UCSD-AML1 (cell line): ENCODE data around the gene BICDL2.
"Not testable (repeated sequence)": the region's sequence is repeated elsewhere in the genome, so short reads cannot be mapped to it uniquely, and the experiment has no call there.

Source experiments
- DNase-seq: peaks from one replicate; lab custom pipeline; 2025; ENCODE audit not compliant: unreplicated experiment; lab: John Stamatoyannopoulos, UW

The BICDL2 gene

DNA sequence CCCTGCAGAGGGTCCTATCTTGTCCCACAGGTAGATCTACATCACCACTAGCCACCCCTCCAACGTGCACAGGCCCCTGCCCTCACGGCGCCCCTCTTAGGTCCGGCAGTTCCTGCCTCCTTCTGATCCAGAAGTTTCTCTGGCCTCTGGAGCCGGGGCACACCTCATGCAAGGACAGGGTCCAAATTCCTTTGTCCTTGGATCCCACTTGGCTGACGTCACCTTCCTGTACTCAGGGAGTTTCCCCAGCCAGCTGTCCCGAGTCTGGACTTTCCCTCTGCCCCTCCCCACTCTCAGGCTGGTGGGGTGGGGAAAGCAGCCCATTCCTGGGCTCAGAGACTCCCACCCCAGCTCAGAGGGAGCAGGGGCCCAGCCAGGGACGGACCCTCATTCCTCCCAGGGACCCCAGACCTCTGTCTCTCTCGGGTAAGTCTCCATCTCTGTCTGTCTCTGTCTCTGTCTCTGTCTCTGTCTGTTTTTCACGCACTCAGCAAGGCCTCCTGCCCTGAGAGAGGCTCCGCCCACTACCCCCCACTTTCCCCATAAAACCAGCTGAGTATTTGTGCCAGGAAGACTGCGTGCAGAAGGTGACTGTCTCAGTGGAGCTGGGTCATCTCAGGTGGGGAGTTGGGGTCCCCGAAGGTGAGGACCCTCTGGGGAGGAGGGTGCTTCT lies 28.5 kb upstream of the BICDL2 start, which contains the start of gene IL32:
Gene IL32 (plus strand): TSS at position 572 of the 673 bp plus-strand sequence. CDS start 172 bp downstream, outside the sequence.
- no peak for DNase-seq

DNA sequence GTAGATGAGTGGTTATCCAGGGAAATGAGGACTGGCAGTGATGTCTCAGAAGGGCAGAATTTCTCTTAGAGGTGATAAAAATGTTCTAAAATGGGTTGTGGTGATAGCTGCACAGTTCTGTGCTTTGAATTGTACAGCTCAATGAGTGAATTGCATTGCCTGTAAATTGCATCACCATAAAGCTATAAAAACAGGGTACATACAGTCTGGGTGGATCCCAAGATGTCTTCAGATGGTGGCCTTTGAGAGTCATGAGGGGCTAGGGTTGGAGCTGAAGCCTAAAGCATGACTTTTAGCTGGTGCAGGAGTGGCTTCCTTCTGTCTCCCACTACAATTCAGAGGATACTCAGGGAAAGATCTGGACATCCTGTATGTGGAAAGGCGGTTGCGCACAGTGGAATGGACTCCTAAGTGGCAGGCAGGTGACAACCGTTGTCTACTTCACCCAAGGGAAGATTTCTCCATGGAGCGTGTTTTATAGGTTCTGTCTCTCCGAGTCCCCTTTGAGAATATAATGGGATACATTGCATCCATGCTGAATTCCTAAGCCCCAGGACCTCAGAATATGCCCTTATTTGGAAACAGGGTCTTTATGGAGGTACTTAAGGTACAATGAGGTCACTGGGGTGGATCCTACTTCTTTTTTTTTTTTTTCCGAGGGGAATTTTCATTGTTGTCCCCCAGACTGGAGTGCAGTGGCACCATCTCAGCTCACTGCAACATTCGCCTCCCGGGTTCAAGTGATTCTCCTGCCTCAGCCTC lies 27.1 kb upstream of the BICDL2 start:
- no peak for DNase-seq

DNA sequence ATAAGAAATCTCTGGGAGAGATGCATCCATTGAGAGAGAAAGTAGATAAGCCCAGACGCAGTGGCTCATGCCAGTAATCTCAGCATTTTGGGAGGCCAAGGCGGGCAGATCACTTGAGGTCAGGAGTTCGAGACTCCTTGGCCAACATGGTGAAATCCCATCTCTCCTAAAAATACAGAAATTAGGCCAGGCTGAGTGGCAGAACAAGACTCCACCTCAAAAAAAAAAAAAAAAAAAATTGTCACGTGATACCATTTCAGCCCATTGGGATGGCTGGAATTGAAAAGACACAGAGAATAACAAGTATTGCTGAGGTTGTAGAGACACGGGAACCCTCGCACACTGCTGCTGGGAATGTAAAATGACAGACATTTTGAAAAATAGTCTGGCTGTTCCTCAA lies 25.8 kb upstream of the BICDL2 start:
- DNase-seq, result no peak

DNA sequence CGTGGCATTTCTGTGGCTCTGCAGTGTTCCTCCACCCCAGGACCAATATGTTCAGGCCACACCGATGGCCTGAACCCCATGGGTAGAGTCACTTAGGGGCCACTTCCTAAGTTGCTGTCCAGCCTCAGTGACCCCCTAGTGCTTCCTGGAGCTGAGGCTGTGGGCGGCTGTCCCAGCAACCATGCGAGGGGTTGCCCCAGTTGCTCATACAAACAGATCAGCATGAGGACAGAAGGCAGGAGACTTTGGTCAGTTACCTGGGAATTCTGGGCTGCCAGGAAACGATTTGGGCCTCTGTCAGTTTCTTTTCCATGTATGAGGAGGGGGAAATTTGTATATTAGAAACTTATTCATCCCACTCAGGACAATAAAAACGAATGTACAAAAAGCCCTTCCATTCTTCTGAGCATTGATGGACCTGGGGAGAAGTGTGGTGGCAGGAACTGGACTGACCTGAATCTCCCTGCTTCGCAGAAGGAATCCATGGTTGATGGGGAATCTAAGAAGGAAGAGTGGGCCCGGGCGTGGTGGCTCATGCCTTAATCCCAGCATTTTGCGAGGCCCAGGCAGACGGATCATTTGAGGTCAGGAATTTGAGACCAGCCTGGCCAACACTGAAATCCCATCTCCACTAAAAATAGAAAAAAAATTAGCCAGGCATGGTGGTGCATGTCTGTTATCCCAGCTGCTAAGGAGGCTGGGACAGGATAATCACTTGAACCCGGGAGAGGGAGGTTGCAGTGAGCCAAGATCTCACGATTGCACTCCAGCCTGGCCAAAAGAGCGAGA lies 23.8 kb upstream of the BICDL2 start:
- no peak for DNase-seq

DNA sequence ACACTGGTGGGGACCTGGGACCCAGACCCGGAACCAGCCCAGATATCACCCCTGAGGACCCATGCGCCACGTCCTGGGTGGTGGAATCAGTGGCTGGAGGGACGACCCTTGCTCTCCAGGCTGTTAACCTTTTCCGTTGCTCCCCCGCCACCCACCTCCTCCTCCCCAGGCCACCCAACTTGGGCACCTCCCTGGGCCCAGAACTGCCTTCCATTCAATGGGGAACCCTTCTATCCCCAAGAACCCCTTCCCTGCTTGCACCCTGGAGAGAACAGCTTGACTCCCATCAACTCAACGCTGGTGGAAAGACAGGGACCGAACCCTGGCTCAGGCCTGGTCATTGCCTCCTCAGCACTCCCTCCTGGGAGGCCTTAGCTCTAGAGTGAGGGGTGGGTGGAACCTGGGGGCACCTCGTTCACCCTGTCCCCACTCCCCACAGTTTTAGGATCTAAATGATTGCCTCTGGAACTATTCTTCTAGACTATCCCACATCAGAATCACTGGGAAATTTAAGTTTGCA lies 23.0 kb upstream of the BICDL2 start:
- DNase-seq, result no peak

DNA sequence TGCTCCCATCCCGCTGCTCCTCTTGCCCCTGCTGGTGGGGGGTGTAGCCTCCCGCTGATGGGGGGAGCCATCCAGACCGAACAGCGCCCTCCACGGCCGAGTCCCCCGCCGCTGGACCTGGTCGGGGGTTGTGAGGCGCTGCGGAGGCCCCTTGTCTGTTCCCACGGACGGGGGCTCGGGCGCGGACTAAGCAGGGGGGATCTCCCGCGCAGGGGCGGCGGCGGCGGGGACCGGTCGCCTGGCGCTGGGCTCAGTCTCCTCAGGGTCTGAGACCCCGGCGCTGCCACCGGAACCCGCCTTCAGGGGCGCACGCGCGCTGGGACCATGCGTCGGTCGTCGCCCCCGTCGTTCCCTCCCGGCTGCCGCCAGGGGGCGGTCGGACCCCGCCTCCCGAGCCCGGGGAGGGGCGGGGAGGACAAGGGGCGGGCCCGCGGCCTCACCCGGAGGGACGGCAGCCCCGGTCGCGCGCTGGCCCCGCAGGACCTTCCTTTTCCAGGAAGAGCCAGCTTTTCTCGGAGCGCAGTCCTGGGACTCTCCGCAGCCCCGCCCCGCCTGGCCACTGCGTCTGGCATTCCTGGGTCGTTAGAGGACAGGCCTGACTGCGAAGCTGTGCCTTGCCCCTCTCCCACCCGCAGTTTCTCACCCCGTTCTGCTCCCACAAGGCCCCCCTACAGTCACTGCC lies 22.4 kb upstream of the BICDL2 start:
- peak; percentile 92 for DNase-seq

DNA sequence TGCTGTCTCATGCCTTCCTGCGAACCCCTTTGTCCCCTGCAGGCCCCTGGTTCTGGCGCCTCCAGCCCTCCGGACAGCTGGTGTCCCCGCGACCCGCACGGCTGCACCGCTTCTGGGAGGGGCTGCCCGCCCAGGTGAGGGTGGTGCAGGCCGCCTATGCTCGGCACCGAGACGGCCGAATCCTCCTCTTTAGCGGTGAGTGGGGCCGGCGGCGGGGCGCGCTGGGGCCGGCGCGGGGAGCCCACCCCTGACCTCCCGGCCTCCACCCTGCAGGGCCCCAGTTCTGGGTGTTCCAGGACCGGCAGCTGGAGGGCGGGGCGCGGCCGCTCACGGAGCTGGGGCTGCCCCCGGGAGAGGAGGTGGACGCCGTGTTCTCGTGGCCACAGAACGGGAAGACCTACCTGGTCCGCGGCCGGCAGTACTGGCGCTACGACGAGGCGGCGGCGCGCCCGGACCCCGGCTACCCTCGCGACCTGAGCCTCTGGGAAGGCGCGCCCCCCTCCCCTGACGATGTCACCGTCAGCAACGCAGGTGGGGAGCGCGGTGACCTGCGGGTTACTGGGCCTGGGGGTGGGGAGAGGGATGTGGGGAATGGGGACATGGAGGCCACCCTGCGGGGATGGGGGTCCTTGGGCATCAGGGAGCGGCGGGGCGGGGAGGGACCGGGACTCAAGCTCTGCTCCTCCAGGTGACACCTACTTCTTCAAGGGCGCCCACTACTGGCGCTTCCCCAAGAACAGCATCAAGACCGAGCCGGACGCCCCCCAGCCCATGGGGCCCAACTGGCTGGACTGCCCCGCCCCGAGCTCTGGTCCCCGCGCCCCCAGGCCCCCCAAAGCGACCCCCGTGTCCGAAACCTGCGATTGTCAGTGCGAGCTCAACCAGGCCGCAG lies 21.6 kb upstream of the BICDL2 start:
- DNase-seq, result peak; percentile 56

DNA sequence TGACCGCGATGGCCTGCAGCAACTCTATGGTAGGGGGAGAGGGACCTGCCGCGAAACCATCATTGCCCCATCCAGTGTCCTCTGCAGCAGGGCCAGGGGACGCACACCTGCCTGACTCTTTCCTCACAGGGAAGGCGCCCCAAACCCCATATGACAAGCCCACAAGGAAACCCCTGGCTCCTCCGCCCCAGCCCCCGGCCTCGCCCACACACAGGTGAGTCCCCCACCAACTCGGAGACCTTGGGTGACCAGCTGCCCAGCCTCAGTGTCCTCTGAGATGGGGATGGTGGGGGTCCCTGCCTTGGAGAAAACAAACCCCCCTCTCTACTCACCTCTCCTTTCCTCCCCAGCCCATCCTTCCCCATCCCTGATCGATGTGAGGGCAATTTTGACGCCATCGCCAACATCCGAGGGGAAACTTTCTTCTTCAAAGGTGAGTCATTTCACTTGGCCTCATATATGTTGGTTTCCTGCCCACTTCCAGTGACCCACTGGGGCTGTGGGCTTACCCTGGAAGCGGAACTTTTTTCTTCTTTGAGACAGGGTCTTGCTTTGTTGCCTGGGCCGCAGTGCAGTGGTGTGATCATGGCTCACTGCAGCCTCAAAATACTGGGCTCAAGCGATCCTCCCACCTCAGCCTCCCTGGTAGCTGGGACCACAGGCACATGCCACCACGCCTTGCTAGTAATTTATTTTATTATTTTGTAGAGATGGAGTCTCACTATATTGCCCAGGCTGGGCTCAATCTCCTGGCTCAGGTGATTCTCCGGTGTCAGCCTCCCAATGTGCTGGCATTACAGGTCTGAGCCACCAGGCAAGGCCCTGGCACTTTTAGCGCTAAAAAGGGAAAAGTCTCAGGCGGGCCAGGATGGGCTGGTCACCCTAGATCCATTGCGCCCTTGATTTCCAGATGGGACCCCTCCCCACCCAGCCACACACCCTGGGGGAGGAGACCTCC lies 20.7 kb upstream of the BICDL2 start:
- no peak for DNase-seq

DNA sequence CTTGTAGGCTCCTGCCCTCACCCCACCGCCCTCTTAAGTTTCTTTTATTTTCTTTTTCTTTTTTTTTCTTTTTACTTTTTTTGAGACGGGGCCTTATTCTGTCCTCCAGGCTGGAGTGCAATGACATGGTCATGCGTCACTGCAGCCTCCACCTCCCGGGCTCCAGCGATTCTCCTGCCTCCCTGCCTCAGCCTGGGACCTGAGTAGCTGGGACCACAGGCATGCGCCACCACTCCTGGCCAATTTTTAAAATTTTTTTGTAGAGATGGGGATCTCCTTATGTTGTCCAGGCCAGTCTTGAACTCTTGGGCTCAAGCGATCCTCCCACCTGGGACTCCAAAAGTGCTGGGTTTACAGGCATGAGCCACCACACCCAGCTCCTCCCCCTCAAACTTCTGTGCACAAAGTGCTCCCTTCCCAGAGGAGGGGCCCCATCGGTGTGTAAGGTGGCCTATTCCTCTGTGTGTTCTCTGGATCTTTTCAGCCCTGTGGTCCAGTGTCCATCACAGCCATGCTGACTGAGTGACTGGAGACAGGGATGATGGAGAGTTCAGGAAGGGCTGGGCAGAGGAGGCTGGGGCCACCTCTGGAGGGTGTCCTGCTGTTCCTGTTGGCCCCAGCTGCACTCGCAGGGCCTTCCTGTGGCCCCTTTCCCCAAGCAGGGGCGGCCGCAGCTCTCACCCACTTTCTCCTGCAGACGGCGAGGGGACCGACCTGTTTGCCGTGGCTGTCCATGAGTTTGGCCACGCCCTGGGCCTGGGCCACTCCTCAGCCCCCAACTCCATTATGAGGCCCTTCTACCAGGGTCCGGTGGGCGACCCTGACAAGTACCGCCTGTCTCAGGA lies 19.8 kb upstream of the BICDL2 start:
- DNase-seq, result no peak

DNA sequence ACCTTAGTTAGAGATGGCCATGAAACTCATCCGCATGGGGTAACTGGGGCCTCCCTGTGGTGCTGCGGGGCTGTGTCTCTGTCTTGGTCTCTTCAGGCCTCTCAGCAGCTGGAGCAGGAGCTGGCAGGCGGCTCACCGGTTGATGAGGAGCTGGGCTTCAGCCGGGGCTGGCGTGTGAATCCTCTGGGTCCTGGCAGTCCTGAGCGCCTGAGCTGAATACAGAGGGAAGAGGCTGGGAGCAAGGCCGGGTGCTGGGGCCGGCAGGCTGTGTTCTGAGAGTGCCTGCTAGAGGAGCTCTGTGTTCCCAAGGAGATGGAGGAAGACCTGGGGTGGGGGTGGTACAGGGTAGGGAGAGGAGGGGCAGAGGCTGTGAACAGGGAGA lies 19.0 kb upstream of the BICDL2 start:
- not testable (repeated sequence) for DNase-seq

DNA sequence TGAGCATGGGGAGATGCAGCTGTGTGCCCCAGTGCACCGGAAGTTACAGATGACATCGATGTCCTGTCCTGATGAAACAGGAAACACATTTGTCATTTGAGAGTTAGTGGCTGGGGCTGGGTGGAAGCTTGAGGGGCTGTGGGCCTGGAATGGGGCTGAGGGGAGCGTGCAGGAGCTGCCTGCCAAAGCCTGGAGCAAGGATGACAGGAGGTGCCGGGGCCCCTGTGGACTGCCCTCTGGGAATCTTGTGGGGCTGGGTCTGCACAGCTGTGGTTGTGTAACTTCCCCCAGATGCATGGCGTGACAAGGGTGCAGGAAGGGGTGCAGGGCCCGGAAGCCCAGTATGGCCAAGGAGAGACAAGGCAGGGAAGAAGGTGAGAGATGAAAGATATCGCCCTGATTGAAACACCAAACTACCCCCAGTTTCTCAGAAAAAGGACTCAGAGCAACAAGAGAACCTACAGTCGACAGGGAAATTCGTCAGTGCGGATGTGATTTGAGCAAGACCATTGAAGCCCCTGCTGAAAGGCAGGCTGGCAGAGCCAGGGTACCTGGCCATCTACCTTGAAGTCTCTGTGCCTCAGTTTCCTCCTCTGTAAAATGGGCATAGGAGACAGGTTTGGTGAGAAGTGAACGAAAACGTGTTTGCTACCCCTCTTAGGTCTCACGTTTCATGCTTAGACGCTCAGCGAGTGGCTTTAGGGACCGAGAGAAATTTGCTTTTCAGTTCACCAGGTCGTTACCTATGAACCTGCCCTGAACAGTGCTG lies 18.4 kb upstream of the BICDL2 start:
- DNase-seq, result peak; percentile 69

DNA sequence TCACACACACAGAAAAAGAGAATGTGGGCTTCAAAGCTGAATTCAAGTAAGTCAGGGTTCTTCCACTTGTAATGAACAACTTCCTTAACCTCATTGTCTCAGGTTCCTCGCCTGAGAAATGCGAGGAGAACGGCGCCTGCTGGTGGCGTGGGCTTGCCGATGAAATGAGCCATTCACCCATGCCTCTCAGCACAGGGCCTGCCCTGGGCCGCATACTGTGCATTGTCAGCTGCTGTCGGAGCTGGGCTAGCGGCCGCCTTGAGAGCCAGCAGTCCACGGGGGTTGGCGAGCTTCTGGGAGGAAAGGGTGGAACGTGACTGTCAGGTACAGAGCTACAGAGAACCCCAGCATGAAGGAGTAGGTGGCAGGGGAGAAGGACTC lies 16.6 kb upstream of the BICDL2 start:
- peak; percentile 35 for DNase-seq

DNA sequence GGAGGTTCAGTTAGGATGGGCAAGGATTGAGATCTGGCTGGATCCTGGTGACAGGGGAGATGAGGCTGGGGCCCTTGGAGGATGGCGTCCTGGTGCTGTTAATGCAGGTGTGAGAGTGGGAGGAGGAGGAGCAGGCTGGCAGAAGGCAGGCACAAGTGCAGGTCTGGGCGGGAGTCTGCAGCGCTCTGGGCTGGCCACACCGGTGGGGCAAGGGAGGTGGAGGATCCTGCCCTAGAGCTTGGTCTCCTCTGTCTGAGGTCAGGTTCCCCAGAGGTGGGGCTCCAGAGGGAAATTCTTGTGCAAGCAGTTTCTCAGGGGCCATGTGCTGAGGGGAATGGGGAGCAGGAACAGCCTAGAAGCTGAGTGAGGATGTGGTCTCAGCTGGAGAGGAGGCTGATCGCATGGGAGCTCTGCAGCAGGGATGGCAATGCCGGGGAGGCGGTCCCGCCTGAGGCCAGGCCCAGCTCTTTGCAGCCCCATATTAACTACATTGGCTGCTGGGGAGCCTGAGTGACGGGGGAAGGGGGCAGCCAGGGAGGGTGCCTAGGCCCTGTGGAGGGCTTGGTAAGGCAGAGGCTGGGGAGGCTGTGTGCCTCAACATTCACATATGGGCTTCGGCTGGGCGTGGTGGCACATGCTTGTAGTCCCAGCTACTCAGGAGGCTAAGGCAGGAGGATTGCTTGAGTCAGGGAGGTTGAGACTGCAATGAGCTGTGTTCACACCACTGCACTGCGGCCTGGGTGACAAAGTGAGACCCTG lies 16.0 kb upstream of the BICDL2 start:
- not testable (repeated sequence) for DNase-seq

DNA sequence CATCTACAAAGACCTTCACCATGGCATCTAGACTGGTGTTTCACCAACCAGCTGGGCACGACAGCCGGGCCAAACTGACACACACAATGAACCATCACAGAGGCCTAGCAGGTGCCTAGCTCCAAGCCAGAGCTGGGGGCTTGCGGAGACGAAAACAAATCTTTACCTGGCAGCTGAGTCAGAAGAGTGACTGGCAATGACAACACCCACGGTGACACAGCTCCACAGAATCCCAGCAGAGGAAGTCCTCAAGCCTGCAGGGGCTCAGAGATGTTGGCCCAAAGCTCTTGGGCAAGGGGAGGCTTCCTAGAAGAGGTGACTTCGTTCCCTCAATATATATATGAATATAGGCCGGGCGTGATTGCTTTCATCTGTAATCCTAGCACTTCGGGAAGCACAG lies 14.8 kb upstream of the BICDL2 start:
- DNase-seq, result no peak

DNA sequence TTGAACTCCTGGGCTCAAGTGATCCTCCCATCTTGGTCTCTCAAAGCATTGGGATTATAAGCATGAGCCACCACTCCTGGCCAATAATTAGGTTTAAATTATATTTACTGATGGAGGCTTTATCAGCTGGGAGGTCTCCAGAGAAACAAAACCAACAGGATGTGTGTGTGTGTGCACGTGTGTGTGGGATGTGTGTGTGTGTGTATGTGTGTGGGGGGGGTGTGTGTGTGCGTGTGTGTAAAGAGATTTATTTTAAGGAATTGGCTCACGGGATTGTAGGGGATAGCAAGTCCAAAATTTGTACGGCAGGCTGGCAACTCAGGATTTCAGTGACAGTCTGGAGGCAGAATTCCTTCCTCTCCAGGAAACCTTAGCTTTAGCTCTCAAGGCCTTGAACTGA lies 14.3 kb upstream of the BICDL2 start:
- DNase-seq, result no peak

DNA sequence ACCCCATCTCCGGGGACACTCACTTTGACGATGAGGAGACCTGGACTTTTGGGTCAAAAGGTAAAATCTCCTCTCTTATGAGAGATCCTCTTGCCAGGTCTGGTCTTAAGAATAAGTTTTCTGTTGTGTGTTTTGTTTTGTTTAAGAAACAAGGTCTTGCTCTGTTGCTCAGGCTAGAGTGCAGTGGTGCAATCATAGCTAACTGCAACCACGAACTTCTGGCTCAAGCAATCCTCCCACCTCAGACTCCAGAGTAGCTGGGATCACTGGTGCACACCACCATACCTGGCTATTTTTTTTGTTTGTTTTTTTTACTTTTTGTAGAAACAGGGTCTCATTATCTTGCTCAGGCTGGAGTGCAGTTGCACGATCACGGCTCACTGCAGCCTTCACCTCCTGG lies 13.7 kb upstream of the BICDL2 start:
- no peak for DNase-seq
